ENCODE measurements around the gene XRCC5.

DNA sequence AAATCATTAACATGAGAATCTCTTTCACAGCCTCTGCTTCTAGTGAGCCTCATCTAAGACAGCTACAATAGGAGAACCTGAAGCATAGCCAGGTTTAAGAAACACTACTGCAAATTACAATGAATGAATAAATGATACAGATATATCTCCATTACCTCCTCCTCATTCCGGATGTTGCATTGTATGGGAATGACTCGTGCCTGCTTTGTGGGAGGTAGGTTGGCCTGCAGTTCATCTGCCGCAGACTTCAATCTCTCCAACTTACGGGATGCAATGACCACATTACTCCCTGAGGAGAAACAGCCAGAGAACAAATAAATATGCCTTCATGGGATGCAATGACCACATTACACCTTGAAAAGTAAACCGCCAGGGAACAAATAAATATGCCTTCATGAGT is 42.9 kb upstream of the XRCC5 start:
- TF ChIP-seq, protein P1, sequence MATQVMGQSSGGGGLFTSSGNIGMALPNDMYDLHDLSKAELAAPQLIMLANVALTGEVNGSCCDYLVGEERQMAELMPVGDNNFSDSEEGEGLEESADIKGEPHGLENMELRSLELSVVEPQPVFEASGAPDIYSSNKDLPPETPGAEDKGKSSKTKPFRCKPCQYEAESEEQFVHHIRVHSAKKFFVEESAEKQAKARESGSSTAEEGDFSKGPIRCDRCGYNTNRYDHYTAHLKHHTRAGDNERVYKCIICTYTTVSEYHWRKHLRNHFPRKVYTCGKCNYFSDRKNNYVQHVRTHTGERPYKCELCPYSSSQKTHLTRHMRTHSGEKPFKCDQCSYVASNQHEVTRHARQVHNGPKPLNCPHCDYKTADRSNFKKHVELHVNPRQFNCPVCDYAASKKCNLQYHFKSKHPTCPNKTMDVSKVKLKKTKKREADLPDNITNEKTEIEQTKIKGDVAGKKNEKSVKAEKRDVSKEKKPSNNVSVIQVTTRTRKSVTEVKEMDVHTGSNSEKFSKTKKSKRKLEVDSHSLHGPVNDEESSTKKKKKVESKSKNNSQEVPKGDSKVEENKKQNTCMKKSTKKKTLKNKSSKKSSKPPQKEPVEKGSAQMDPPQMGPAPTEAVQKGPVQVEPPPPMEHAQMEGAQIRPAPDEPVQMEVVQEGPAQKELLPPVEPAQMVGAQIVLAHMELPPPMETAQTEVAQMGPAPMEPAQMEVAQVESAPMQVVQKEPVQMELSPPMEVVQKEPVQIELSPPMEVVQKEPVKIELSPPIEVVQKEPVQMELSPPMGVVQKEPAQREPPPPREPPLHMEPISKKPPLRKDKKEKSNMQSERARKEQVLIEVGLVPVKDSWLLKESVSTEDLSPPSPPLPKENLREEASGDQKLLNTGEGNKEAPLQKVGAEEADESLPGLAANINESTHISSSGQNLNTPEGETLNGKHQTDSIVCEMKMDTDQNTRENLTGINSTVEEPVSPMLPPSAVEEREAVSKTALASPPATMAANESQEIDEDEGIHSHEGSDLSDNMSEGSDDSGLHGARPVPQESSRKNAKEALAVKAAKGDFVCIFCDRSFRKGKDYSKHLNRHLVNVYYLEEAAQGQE (IDR thresholded peaks at IDR 0.05; ENCODE audit: insufficient read depth in 1 of 2, low read depth in 2 of 2, low read length in 1 of 2) = no peak
- TF ChIP-seq, protein P2, sequence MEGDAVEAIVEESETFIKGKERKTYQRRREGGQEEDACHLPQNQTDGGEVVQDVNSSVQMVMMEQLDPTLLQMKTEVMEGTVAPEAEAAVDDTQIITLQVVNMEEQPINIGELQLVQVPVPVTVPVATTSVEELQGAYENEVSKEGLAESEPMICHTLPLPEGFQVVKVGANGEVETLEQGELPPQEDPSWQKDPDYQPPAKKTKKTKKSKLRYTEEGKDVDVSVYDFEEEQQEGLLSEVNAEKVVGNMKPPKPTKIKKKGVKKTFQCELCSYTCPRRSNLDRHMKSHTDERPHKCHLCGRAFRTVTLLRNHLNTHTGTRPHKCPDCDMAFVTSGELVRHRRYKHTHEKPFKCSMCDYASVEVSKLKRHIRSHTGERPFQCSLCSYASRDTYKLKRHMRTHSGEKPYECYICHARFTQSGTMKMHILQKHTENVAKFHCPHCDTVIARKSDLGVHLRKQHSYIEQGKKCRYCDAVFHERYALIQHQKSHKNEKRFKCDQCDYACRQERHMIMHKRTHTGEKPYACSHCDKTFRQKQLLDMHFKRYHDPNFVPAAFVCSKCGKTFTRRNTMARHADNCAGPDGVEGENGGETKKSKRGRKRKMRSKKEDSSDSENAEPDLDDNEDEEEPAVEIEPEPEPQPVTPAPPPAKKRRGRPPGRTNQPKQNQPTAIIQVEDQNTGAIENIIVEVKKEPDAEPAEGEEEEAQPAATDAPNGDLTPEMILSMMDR (IDR thresholded peaks at IDR 0.05) = no peak
- no peak for TF ChIP-seq POLR2AphosphoS5 (IDR thresholded peaks at IDR 0.05; ENCODE audit: low read depth, low read length)
- TF ChIP-seq SIN3A (IDR thresholded peaks at IDR 0.05; ENCODE audit: borderline replicate concordance, insufficient read depth, low read depth, low read length) = no peak
- TF ChIP-seq TCF7L2 (IDR thresholded peaks at IDR 0.05; ENCODE audit: low read depth, low read length) = no peak
